Lower leg skin (tissue), 3 donors: ENCODE measurements around the gene CPA2.

Experiments
- CTCF ChIP-seq, 3 donors: fragments of 450-650 bp; IDR thresholded peaks; one replicate each; pipeline ENCODE4 v1.5.1; 2016; ENCODE audit warnings: antibody characterized with exemption in 3 of 3, mild to moderate bottlenecking in 3 of 3, moderate library complexity in 2 of 3
- POLR2A ChIP-seq, 2 donors: fragments of 450-650 bp; IDR thresholded peaks; one replicate each; pipeline ENCODE4 v1.6.1; 2016 to 2017; ENCODE audit warnings: antibody characterized with exemption in 2 of 2, mild to moderate bottlenecking in 1 of 2, moderate library complexity in 1 of 2

GRCh38 chr7:130228840-130229502 is 37.7 kb upstream of the CPA2 start:
- TF ChIP-seq POLR2A (IDR thresholded peaks at IDR 0.05) = no peak
- no peak for TF ChIP-seq CTCF (IDR thresholded peaks at IDR 0.05)
